Measurements from ENCODE around the gene IPMK. TPM values are rescaled to one million over a fixed set of nuclear protein-coding genes. Genes with fewer than 3 reads are reported as not detected.

Gene IPMK
- total and polyA plus RNA-seq, 9 of the 15 experiments (the other 6 are each of a cell fraction or from before 2014, with no cell fraction given), result 0.98 to 4.4 (median 2.7) TPM

DNA sequence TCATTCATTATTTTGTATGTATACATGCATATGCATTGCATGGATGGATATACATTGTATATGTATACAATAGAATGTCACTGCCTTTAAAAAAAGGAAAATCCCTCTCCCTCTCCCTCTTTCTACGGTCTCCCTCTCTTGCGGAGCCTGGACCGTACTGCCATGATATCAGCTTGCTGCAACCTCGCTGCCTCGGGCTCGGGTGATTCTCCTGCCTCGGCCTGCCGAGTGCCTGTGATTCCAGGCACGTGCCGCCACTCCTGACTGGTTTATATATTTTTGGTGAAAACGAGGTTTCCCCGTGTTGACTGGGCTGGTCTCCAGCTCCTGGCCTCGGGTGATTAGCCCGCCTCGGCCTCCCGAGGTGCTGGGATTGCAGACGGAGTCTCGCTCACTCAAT lies 24.4 kb downstream of the IPMK start:
- no peak for ATAC-seq
- H3K9me3 ChIP-seq (replicated peaks; ENCODE audit: control insufficient read depth, insufficient read depth, low read depth, low read length), result no peaks in the 10 kb centered on the region
- no peak overlapping the region for H3K9ac ChIP-seq (ENCODE audit: insufficient read depth in 1 of 2, low read depth in 2 of 2, low read length in 2 of 2)
- in situ Hi-C loops (cut with MboI), result no loop called here
- peaks cover 4 to 7% of the 10 kb centered on the region in 2 experiments for H3K4me1 ChIP-seq (replicated peaks in 1 of 2; ENCODE audit: control insufficient read depth in 2 of 2, insufficient read depth in 2 of 2, low read length in 2 of 2)
- H3K27ac ChIP-seq (ENCODE audit: extremely low read depth, low read depth, low read length), result no peak overlapping the region
- no peak for DNase-seq (ENCODE audit: extremely low read depth in 1 of 4, low spot score in 3 of 4)
- intact Hi-C loops (cut with micrococcal nuclease), result no loop called here
- H2AFZ ChIP-seq (ENCODE audit: low read depth, low read length), result no peak overlapping the region
- H3K27me3 ChIP-seq (ENCODE audit: control insufficient read depth in 2 of 2, insufficient read depth in 2 of 2, low read length in 2 of 2), result no peaks in the 10 kb centered on the region
- peaks cover 16% of the 10 kb centered on the region for H3K79me2 ChIP-seq (ENCODE audit: control insufficient read depth, insufficient read depth, low read length)
- TF ChIP-seq TCF3 (CRISPR knock-in tag; IDR thresholded peaks at IDR 0.05) (no peak), HDAC8 (tag; IDR thresholded peaks at IDR 0.05) (no peak), CBFB (CRISPR knock-in tag; IDR thresholded peaks at IDR 0.05) (no peak), ELF1 (tag; IDR thresholded peaks at IDR 0.05) (no peak)
- TF ChIP-seq, protein P1, sequence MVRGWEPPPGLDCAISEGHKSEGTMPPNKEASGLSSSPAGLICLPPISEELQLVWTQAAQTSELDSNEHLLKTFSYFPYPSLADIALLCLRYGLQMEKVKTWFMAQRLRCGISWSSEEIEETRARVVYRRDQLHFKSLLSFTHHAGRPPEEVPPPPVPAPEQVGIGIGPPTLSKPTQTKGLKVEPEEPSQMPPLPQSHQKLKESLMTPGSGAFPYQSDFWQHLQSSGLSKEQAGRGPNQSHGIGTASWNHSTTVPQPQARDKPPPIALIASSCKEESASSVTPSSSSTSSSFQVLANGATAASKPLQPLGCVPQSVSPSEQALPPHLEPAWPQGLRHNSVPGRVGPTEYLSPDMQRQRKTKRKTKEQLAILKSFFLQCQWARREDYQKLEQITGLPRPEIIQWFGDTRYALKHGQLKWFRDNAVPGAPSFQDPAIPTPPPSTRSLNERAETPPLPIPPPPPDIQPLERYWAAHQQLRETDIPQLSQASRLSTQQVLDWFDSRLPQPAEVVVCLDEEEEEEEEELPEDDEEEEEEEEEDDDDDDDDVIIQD (CRISPR knock-in tag; IDR thresholded peaks at IDR 0.05), result no peak
- ChIA-PET CTCF (ENCODE audit: low intra/inter-chr PET ratio) (no interaction called here), POLR2A (no interaction called here)
- no peak overlapping the region for H3K4me2 ChIP-seq (ENCODE audit: insufficient read depth, low read length)
- FAIRE-seq, result no peak
- H4K20me1 ChIP-seq (replicated peaks; ENCODE audit: control insufficient read depth, insufficient read depth, low read length), result no peaks in the 10 kb centered on the region
- WGBS (ENCODE audit: insufficient coverage, low coverage, missing lambda C conversion rate), result 88% methylated on average over 18 of the region's 18 CpGs
- H3K4me3 ChIP-seq, result no peak overlapping the region
- no peaks in the 10 kb centered on the region for H3K36me3 ChIP-seq (ENCODE audit: control insufficient read depth, insufficient read depth, low read length)
- BruUV-seq (replicated peaks), result no TSS peak
- no peaks in the 10 kb centered on the region for H3K9me1 ChIP-seq (ENCODE audit: control insufficient read depth, insufficient read depth, low read length)

DNA sequence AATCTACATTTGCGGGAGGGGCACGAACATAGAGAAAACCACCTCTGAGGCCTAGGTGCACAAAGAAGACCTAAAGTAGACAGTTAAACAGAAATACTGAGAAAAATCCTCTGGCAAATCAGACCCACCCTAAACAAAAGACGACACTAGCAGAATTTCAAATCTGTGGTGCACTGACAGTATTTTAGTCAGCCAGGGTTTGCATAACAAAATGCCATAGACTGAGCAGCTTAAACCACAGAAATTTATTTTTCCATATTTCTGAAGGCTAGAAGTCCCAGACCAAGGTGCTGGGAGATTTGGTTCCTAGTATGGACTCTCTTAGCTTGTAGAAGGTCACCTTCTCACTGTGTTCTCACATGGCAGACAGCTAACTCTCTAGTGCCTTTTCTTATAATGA lies 26.3 kb downstream of the IPMK start:
- Histone ChIP-seq H3K79me2 (ENCODE audit: control insufficient read depth, insufficient read depth, low read length) (peaks cover 16% of the 10 kb centered on the region), H3K4me2 (ENCODE audit: insufficient read depth, low read length) (no peak overlapping the region), H3K4me1 (replicated peaks in 1 of 2; ENCODE audit: control insufficient read depth in 2 of 2, insufficient read depth in 2 of 2, low read length in 2 of 2) (peaks cover 4 to 7% of the 10 kb centered on the region in 2 experiments), H3K9me3 (replicated peaks; ENCODE audit: control insufficient read depth, insufficient read depth, low read depth, low read length) (no peaks in the 10 kb centered on the region), H3K27ac (ENCODE audit: extremely low read depth, low read depth, low read length) (no peak overlapping the region), H3K27me3 (ENCODE audit: control insufficient read depth in 2 of 2, insufficient read depth in 2 of 2, low read length in 2 of 2) (no peaks in the 10 kb centered on the region), H3K9ac (ENCODE audit: insufficient read depth in 1 of 2, low read depth in 2 of 2, low read length in 2 of 2) (no peak overlapping the region), H3K9me1 (ENCODE audit: control insufficient read depth, insufficient read depth, low read length) (no peaks in the 10 kb centered on the region), H2AFZ (ENCODE audit: low read depth, low read length) (no peak overlapping the region), H4K20me1 (replicated peaks; ENCODE audit: control insufficient read depth, insufficient read depth, low read length) (no peaks in the 10 kb centered on the region), H3K4me3 (no peak overlapping the region), H3K36me3 (ENCODE audit: control insufficient read depth, insufficient read depth, low read length) (no peaks in the 10 kb centered on the region; the same call in 2 of the 3 replicates)
- in situ Hi-C loops (cut with MboI) (no loop called here), intact Hi-C loops (cut with micrococcal nuclease) (no loop called here)
- POLR2A ChIA-PET, result no interaction called here
- WGBS (ENCODE audit: insufficient coverage, low coverage, missing lambda C conversion rate), result 74% methylated on average over 3 of the region's 3 CpGs
- BruUV-seq (replicated peaks), result no TSS peak
- TF ChIP-seq HNRNPLL (IDR thresholded peaks at IDR 0.05; ENCODE audit: low read depth, low read length, poor library complexity, severe bottlenecking) (no peak), HNRNPUL1 (IDR thresholded peaks at IDR 0.05; ENCODE audit: low read length) (no peak), HDAC1 (IDR thresholded peaks at IDR 0.05) (no peak), CBX2 (IDR thresholded peaks at IDR 0.05; ENCODE audit: insufficient read depth, low read length, poor library complexity, severe bottlenecking) (no peak), WHSC1 (IDR thresholded peaks at IDR 0.05; ENCODE audit: low read length) (no peak), ARID1B (IDR thresholded peaks at IDR 0.05) (no peak), PHB (CRISPR knock-in tag; IDR thresholded peaks at IDR 0.05) (no peak), ZNF143 (CRISPR knock-in tag; IDR thresholded peaks at IDR 0.05) (no peak), FOXK2 (conservative IDR thresholded peaks at IDR 0.05 in 1 of 2, IDR thresholded peaks at IDR 0.05 in 1 of 2; ENCODE audit: low read depth in 2 of 2) (no peak), HSF4 (CRISPR knock-in tag; IDR thresholded peaks at IDR 0.05; ENCODE audit: borderline replicate concordance) (no peak)
- no peak for DNase-seq (ENCODE audit: extremely low read depth in 1 of 4, low spot score in 3 of 4)
- CTCF ChIA-PET (ENCODE audit: low intra/inter-chr PET ratio), result no interaction called here
- ATAC-seq, result no peak; the same call in 2 of the 3 replicates
- FAIRE-seq, result no peak
